OCI-LY7 (cell line): ENCODE measurements around the gene ATXN1. TPM values are rescaled to one million over a fixed set of nuclear protein-coding genes. Genes with fewer than 3 reads are reported as not detected.

Source experiments
- BruUV-seq: library from RNA; stranded (reverse); fragments of 400-500 nt; replicated peaks from 2 replicates; lab custom pipeline; 2021; lab: Mats Ljungman, UMichigan
- CTCF ChIA-PET: fragments of 300-600 bp; sonication (Branson Sonifier 250); formaldehyde crosslinking; loops from one replicate; lab custom pipeline; 2022; ENCODE audit warnings: antibody characterized with exemption; ENCODE audit not compliant: unreplicated experiment; lab: Charles Lee
- POLR2A ChIA-PET: fragments of 300-600 bp; sonication (Branson Sonifier 250); formaldehyde crosslinking; loops from one replicate; lab custom pipeline; 2022; ENCODE audit warnings: antibody characterized with exemption; lab: Charles Lee
- DNase-seq: peaks from one replicate; pipeline ENCODE4 v3.0.0-alpha.2; 2015; ENCODE audit warnings: low spot score
- H2AFZ ChIP-seq: fragments of 200-600 bp; sonication (generic), shearing (Covaris generic); 2 replicates; pipeline ENCODE4 v1.6.1; 2014; ENCODE audit warnings: mild to moderate bottlenecking, antibody characterized with exemption, low read length, moderate library complexity
- H3K27ac ChIP-seq: fragments of 200-600 bp; sonication (generic); 2 replicates; pipeline ENCODE4 v1.5.1; 2014; ENCODE audit warnings: mixed run types, low read depth, mild to moderate bottlenecking, moderate library complexity, low read length, inconsistent platforms; ENCODE audit not compliant: poor library complexity, severe bottlenecking
- H3K36me3 ChIP-seq: fragments of 200-600 bp; sonication (generic); 2 replicates; pipeline ENCODE4 v1.6.1; 2014; ENCODE audit warnings: mild to moderate bottlenecking, antibody characterized with exemption, low read length, moderate library complexity, mixed read lengths; ENCODE audit not compliant: insufficient read depth
- H3K4me1 ChIP-seq: fragments of 200-600 bp; sonication (generic); 2 replicates; pipeline ENCODE4 v1.5.1; 2014; ENCODE audit warnings: mild to moderate bottlenecking, low read length; ENCODE audit not compliant: insufficient read depth, poor library complexity, severe bottlenecking
- H3K4me2 ChIP-seq: fragments of 200-600 bp; sonication (generic); 2 replicates; pipeline ENCODE4 v1.6.1; 2014; ENCODE audit warnings: mild to moderate bottlenecking, low read length
- H3K4me3 ChIP-seq: fragments of 200-600 bp; sonication (generic); 2 replicates; pipeline ENCODE4 v1.5.1; 2014; ENCODE audit warnings: mild to moderate bottlenecking, low read depth, low read length; ENCODE audit not compliant: poor library complexity, severe bottlenecking
- H3K79me2 ChIP-seq: fragments of 200-600 bp; sonication (generic); 2 replicates; pipeline ENCODE4 v1.6.1; 2016; ENCODE audit warnings: low read depth, mild to moderate bottlenecking, low read length, moderate library complexity, mixed read lengths; ENCODE audit not compliant: insufficient read depth
- H3K9me2 ChIP-seq: fragments of 200-600 bp; sonication (generic); 2 replicates; pipeline ENCODE4 v1.6.1; 2016; ENCODE audit warnings: mild to moderate bottlenecking, low read length, mixed read lengths; ENCODE audit not compliant: insufficient read depth
- H3K9me3 ChIP-seq: fragments of 200-600 bp; sonication (generic); 2 replicates; pipeline ENCODE4 v1.6.1; 2014; ENCODE audit warnings: mild to moderate bottlenecking, mixed run types, low read length, mixed read lengths
- H4K20me1 ChIP-seq: fragments of 200-600 bp; sonication (generic); 2 replicates; pipeline ENCODE4 v1.6.1; 2014; ENCODE audit warnings: mild to moderate bottlenecking, antibody characterized with exemption, low read length, moderate library complexity, mixed read lengths; ENCODE audit not compliant: insufficient read depth
- EZH2phosphoT487 ChIP-seq: fragments of 200-600 bp; sonication (generic); IDR thresholded peaks from 2 replicates; pipeline ENCODE4 v1.6.1; 2018; ENCODE audit warnings: low read depth, borderline replicate concordance, mild to moderate bottlenecking, mixed run types, antibody characterized with exemption, low read length, moderate library complexity, mixed read lengths
- intact Hi-C: fragments of 100-400 bp; cut with micrococcal nuclease; formaldehyde crosslinking; loops from one replicate; pipeline ENCODE4 v1.10.0; 2022; ENCODE audit not compliant: unreplicated experiment
- total RNA-seq, 2 experiments: library from RNA; depleted of rRNA in 1 of 2; stranded (reverse); fragments of >200 nt in 1 of 2; shearing (Covaris generic) in 1 of 2; gene quantifications; 2 replicates each; pipeline ENCODE4 v1.2.3, GENCODE V29; 2014 to 2022
- TF ChIP-seq, protein P1 (sequence below): fragments of 200-600 bp; sonication (generic); conservative IDR thresholded peaks from 2 replicates; pipeline ENCODE4 v1.5.1; 2014; ENCODE audit warnings: mild to moderate bottlenecking, antibody characterized with exemption, low read length, moderate library complexity, mixed read lengths

ATXN1 gene
- total RNA-seq, 2 experiments from 2014 or later, result not detected

DNA sequence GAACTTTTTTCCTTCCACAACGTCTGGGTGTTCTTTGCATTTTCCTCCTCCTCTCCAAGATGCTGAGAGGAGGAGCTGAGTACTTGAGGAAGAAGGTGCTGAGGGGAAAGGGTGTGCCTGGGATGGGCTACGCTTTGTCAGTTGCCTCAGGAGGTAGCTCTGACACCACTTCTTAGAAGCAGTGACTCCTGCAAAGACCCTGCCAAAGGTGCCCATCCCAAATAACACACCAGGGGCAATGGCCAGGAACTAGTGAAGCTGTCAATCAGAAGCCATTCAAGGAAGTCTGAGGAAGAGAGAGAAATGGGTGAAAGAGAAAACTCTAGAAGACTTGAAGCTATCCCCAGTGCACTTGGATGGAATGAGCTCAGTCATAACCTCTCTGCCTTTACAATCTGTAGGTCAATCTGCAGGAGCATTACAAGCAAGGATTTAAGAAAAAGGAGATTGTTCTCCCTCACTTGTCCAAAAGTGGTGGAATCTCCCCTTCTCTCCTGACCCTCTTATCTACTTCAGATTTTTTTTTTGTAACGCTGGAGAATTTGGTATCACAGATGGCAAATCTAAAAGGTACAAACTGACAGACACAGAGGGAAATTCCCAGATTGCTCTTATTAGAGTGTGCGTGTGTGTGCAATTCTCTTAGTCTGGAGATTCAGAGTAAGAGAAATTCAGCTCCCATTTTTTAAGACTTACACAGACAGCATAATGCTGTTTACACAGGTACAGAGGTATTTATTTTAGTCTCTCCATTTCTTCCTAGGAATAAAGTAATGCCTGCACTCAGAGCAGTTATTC, 280.3 kb downstream of the ATXN1 start:
- H3K9me3 ChIP-seq, result no peaks in the 10 kb centered on the region
- no peak for DNase-seq
- intact Hi-C loops, result no loop called here
- no peak overlapping the region for H3K4me2 ChIP-seq
- no peaks in the 10 kb centered on the region for H3K36me3 ChIP-seq
- H3K27ac ChIP-seq, result no peak overlapping the region
- no peaks in the 10 kb centered on the region for H3K9me2 ChIP-seq
- H4K20me1 ChIP-seq, result no peaks in the 10 kb centered on the region
- no peaks in the 10 kb centered on the region for H3K79me2 ChIP-seq
- BruUV-seq, result no TSS peak
- ChIA-PET POLR2A (interaction anchor here (0.6 to 1.8 kb wide), 4 partner anchors 7 to 132 kb away, joined by 3 to 7 read pairs (median 5); no protein-coding TSS in a partner anchor), CTCF (no interaction called here)
- no peak overlapping the region for H3K4me3 ChIP-seq
- TF ChIP-seq, protein P1, sequence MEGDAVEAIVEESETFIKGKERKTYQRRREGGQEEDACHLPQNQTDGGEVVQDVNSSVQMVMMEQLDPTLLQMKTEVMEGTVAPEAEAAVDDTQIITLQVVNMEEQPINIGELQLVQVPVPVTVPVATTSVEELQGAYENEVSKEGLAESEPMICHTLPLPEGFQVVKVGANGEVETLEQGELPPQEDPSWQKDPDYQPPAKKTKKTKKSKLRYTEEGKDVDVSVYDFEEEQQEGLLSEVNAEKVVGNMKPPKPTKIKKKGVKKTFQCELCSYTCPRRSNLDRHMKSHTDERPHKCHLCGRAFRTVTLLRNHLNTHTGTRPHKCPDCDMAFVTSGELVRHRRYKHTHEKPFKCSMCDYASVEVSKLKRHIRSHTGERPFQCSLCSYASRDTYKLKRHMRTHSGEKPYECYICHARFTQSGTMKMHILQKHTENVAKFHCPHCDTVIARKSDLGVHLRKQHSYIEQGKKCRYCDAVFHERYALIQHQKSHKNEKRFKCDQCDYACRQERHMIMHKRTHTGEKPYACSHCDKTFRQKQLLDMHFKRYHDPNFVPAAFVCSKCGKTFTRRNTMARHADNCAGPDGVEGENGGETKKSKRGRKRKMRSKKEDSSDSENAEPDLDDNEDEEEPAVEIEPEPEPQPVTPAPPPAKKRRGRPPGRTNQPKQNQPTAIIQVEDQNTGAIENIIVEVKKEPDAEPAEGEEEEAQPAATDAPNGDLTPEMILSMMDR, result no peak
- no peak for TF ChIP-seq EZH2phosphoT487
- no peaks in the 10 kb centered on the region for H3K4me1 ChIP-seq
- no peak overlapping the region for H2AFZ ChIP-seq

DNA sequence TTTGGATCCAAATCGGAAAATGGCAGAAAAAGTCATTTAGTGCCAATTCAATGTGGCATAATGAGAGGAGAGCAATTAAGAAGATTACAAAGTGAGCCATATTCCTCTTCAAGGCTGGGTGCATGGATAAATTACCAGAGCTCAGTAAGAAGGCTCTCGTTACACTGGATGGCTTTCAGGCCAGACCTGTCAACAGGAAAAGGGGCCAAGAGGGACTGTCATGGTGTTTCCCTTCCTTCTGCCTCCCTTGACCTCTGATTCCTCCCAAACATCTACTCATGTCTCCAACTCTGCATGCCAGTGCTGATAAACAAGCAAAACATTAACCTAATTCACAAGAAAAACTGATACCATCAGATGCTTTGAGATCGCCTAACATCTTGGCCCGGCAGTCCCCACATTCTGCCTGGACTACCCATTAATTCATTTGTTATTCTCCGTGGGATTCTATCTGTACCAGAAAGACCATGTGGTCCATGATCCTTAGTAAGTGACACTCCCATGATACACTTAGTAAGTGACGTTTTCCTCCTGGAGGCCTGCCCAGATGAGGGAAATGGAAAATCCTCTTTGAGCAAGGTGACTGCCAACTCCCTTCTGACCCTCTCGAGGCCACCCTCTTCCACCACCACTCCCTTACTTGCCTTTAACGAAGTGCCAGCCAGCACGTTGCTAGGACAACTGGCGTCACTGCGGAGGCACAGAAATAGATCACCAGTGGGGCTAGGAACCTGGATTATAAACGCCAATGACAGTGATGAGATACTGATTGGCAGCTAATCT, 283.7 kb downstream of the ATXN1 start:
- H3K4me3 ChIP-seq, result no peak overlapping the region
- no peaks in the 10 kb centered on the region for H3K79me2 ChIP-seq
- H3K4me1 ChIP-seq, result no peaks in the 10 kb centered on the region
- H4K20me1 ChIP-seq, result no peaks in the 10 kb centered on the region
- no TSS peak for BruUV-seq
- no peak for TF ChIP-seq EZH2phosphoT487
- TF ChIP-seq, protein P1, result no peak
- no peak overlapping the region for H3K27ac ChIP-seq
- no peak overlapping the region for H2AFZ ChIP-seq
- intact Hi-C loops, result no loop called here
- ChIA-PET POLR2A (interaction anchor here (1.0 kb wide), 1 partner anchor 11 kb away, joined by 6 read pairs; no protein-coding TSS in a partner anchor), CTCF (no interaction called here)
- no peaks in the 10 kb centered on the region for H3K9me3 ChIP-seq
- H3K36me3 ChIP-seq, result no peaks in the 10 kb centered on the region
- DNase-seq, result no peak
- no peaks in the 10 kb centered on the region for H3K9me2 ChIP-seq
- H3K4me2 ChIP-seq, result no peak overlapping the region
